ENCODE data around the gene ATRIP.

GRCh38 chr3:48400824-48401433 is 45.6 kb upstream of the ATRIP start:
- TF ChIP-seq GATA2 (IDR thresholded peaks at IDR 0.05; ENCODE audit: low read depth, low read length) (no peak), GATA3 (IDR thresholded peaks at IDR 0.05; ENCODE audit: low read depth, low read length) (no peak)
